ENCODE results near the gene FRMD1.

DNA sequence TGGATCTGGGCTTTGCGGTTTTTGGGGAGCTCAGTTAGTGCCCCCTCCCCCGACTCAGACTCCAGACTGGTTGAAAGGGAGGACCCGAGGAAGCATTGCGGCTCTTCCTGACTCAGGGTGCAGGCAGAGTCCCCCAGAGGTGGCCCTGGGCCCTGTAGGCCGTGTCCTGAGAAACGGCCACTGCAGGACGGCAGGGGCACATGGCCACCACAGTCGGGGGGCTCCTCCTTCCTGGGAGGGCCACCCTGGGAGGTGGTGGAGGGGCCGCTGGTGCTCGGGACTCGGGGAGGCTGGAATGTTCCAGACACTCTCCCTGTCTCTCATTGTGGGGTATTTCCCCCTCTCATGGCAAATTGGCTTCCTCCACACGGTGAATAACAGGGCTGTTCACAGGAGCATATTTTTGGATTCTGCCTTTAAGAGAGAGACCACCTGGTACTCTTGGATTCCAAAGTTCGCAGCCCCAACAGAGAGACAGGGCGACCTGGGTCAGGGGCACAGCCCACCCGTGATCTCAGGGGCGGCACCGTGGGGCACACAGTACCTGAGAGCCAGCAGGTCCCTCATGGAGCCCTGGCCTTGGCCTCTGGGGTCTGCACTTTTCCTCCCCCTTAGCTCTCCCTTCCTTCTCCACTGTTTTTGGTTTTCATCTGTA is 35.7 kb downstream of the FRMD1 start:
- TF ChIP-seq EZH2 (IDR thresholded peaks at IDR 0.05; ENCODE audit: low read depth) (no peak), CTCF (conservative IDR thresholded peaks at IDR 0.05) (no peak)

Data from PC-9 (cell line).